SK-N-MC (cell line): ENCODE measurements around the gene CGNL1.

ENCODE experiments used
- DNase-seq: peaks from one replicate; pipeline ENCODE4 v3.0.0-alpha.2; 2011; ENCODE audit warnings: low read depth, low spot score
- H3K27ac ChIP-seq: fragments of 200-600 bp; sonication (generic); 2 replicates; pipeline ENCODE4 v1.5.1; 2016; ENCODE audit warnings: mixed run types
- H3K36me3 ChIP-seq: fragments of 200-600 bp; sonication (generic); 2 replicates; pipeline ENCODE4 v1.6.1; 2017; ENCODE audit warnings: antibody characterized with exemption, low read length, mixed read lengths; ENCODE audit not compliant: insufficient read depth
- H3K4me3 ChIP-seq: fragments of 200-600 bp; sonication (generic); 2 replicates; pipeline ENCODE4 v1.5.1; 2016
- H3K9ac ChIP-seq: fragments of 200-600 bp; sonication (generic); 2 replicates; pipeline ENCODE4 v1.8.0; 2017; ENCODE audit warnings: mixed run types, mixed read lengths; ENCODE audit not compliant: insufficient read length
- H3K9me3 ChIP-seq: fragments of 200-600 bp; sonication (generic); 2 replicates; pipeline ENCODE4 v1.6.1; 2017; ENCODE audit warnings: low read depth, mild to moderate bottlenecking, antibody characterized with exemption, low read length, moderate library complexity, mixed read lengths
- EZH2 ChIP-seq: fragments of 200-600 bp; sonication (generic); IDR thresholded peaks from one replicate; pipeline ENCODE4 v1.6.1; 2017; ENCODE audit warnings: antibody characterized with exemption
- FOXP2 ChIP-seq: optimal IDR thresholded peaks from 2 replicates; pipeline ENCODE3; 2011; ENCODE audit warnings: mild to moderate bottlenecking, moderate library complexity; ENCODE audit not compliant: insufficient read depth; ENCODE audit errors: extremely low read length, control extremely low read depth
- POLR2AphosphoS5 ChIP-seq: IDR thresholded peaks from 2 replicates; pipeline ENCODE4 v1.6.1; 2012; ENCODE audit warnings: mild to moderate bottlenecking, low read depth, low read length, borderline replicate concordance

CGNL1 gene

DNA sequence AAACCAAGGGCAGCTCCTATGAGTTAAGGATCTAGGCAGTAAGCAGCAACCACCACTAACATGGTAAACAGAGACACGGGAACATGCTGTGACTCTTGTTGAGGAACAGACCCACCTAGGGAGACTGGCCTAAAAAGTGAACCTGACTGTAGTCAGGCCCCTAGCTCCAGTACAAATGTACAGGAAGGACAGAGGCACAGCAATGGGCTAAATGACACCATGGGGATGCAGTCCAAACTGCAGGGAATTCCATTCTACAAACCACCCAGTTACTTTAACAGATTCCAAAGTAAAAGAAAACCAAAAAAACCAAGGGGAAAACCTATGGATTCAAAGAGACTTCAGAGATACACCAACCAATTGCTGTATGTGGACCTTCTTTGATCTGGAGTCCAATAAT lies 28.2 kb upstream of the CGNL1 start:
- H3K36me3 ChIP-seq, result no peaks in the 10 kb centered on the region
- no peak overlapping the region for H3K27ac ChIP-seq
- no peak overlapping the region for H3K4me3 ChIP-seq
- no peaks in the 10 kb centered on the region for H3K9me3 ChIP-seq
- no peak for TF ChIP-seq FOXP2
- no peak for TF ChIP-seq EZH2
- no peak for TF ChIP-seq POLR2AphosphoS5
- H3K9ac ChIP-seq, result no peak overlapping the region
- no peak for DNase-seq

DNA sequence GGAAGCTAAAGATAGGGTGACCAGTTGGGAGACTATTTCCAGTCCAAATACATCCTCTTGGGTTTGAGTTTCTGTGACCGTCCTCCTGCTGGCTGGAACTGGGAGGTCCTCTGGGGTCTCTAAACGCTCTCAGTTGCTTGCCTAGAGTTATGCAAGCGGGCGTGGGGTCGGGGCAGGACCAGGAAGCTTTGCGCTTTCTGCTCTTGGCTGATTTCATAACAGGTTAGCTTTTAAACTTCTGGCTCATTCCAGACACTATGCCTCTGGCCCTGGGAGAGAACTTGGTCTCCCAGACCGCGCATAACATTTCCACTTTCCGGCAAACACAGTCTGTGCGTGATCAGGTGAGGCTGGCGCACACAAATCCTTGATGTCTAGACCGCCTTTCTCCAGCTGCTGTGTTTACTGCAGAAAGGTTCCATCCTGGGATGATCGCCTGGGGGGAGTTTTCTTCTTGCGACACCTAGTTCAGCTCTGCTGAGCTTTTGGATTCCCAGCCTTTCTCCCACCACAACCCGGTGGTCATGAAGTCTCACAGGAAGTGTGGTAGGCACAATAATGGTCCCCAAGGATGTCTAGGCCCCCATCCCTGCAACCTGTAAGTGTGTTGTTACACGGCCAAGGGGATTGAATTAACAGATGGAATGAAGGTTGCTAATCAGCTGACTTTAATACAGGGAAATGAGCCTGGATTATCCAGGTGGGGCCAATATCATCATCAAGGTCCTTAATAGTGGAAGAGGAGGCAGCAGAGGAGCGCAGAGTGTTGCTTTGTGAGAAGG lies 23.6 kb upstream of the CGNL1 start:
- Histone ChIP-seq H3K27ac (no peak overlapping the region), H3K9ac (no peak overlapping the region), H3K36me3 (no peaks in the 10 kb centered on the region), H3K9me3 (no peaks in the 10 kb centered on the region), H3K4me3 (no peak overlapping the region)
- no peak for DNase-seq
- no peak for TF ChIP-seq FOXP2
- TF ChIP-seq EZH2, result no peak
- TF ChIP-seq POLR2AphosphoS5, result no peak

DNA sequence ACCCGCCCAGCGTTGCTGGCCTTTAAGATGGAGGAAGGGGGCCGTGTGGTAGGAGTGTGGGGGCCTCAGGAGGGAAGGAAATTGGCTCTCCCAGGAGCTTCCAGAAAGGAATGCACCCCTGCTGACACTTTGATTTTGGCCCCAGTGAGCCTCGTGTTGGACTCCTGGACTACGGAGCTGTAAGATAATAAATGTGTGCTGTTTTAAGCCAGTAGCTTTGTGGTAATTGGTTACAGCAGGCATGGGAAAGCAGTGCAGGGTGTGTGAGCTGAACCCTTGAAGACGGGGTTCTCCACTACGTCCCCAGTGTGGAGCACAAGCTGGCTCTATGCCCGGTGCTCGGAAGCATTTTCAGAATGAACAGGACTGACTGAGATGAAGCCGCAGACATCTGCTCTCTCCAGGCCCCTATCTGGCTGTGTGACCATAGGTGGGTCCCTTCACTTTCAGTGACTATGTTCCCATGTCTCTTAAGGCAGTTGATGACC lies 22.9 kb upstream of the CGNL1 start:
- H3K27ac ChIP-seq, result no peak overlapping the region
- no peak for DNase-seq
- H3K36me3 ChIP-seq, result no peaks in the 10 kb centered on the region
- no peak for TF ChIP-seq POLR2AphosphoS5
- H3K4me3 ChIP-seq, result no peak overlapping the region
- no peaks in the 10 kb centered on the region for H3K9me3 ChIP-seq
- no peak overlapping the region for H3K9ac ChIP-seq

DNA sequence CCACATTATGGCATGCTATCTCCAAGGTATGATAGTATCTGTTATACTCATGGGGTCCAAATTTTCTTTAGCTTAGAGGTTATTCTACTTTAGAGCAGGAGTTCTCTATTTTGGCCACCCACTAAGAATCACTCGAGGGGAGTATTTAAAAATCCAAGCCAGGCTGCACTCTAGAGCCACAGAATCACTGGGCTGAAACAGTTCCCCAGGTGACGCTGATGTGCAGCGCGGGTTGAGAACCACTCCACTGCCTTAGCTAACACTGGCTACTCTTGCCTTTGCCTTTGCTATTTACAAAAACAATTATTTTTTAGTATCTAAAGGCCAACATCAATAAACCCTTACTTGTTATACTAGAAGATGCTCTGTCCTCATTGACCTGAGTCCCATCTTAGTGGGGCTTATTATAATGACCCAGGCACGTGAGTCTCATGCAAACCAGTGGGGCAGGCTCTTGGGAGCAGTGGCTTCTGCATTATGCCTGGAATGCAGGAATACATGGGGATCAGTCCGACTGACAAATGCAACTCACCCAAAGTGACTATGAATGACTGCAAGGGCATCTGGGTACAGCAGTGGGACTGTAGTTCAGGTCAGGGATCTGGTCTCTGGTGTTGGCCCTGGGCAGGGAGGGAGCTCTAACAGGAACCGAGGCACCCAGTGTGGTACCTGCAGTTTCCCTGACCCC lies 21.7 kb upstream of the CGNL1 start:
- Histone ChIP-seq H3K4me3 (no peak overlapping the region), H3K9me3 (no peaks in the 10 kb centered on the region), H3K27ac (no peak overlapping the region), H3K36me3 (no peaks in the 10 kb centered on the region), H3K9ac (no peak overlapping the region)
- DNase-seq, result no peak
- TF ChIP-seq FOXP2 (no peak), EZH2 (no peak), POLR2AphosphoS5 (no peak)

DNA sequence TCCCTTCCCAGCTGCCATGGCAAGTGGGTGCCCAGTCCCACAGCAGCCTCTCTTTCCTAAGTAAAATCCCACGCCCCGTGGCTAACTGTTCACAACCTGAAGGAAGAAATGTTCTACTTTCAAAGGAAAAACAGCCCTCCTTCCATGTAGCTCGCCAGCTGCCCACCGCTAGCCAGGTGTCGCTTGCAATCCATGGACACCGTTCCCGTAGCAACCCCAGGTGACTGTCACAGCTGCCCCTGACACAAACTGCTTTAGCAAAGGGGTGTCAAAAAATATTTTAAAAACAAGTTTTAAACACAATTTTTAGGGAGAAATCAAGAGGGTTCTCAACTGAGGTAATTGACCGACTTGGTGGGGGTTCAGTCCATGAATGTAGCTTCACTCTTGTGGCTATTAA lies 21.0 kb upstream of the CGNL1 start:
- Histone ChIP-seq H3K36me3 (no peaks in the 10 kb centered on the region), H3K4me3 (no peak overlapping the region), H3K27ac (no peak overlapping the region), H3K9me3 (no peaks in the 10 kb centered on the region), H3K9ac (no peak overlapping the region)
- TF ChIP-seq EZH2, result no peak
- no peak for TF ChIP-seq FOXP2
- no peak for TF ChIP-seq POLR2AphosphoS5
- DNase-seq, result no peak

DNA sequence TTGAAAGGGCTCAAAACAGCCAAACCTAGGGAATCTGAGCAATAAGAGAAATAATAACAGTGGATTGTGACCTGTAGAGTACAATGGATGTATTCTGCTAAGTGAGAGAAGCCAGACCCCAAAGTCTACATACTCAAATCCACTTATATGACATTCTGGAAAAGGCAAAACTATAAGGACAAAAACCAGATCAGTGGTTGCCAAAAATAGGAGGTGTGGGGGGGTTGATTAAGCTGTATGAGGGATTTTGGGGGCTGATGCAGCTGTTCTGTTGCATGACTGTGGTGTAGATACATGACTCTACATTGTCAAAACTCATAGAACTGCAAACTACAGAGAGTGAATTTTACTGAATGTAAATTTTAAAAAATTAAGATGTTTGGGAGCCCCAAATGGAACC lies 20.1 kb upstream of the CGNL1 start:
- no peak overlapping the region for H3K27ac ChIP-seq
- no peaks in the 10 kb centered on the region for H3K36me3 ChIP-seq
- TF ChIP-seq EZH2 (no peak), POLR2AphosphoS5 (no peak), FOXP2 (no peak)
- H3K4me3 ChIP-seq, result no peak overlapping the region
- H3K9me3 ChIP-seq, result no peaks in the 10 kb centered on the region
- no peak for DNase-seq
- no peak overlapping the region for H3K9ac ChIP-seq

DNA sequence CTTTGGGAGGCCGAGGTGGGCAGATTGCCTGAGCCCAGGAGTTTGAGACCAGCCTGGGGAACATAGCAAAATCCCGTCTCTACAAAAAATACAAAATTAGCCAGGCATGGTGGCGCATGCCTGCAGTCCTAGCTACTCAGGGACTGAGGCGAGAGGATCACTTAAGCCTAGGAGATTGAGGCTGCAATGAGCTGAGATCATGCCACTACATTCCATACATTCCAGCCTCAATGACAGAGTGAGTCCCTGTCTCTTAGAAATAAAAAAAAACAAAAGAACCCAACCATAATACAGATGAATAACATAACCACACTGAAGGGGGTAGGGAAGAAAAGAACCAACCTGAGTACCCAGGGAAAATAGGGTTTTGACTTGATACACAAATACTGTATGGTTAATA lies 19.7 kb upstream of the CGNL1 start:
- no peak overlapping the region for H3K27ac ChIP-seq

DNA sequence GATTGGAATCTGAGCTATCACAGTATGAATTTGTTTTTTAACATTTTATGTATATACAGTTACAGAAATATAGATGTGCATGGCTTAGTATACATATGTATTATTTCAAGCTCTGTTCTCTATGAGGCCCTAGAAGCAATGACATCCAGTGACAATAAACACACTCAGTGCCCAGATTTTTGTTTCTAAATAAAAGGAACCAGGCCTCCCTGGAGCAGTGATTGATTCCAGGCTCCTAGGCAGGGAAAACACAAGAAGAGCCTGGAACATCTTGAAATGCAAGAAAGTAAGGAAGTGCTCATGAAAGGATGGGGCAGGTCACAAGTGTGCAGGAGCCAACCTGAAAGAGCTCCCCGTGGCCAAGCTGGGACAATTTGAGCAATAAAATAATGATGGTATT lies 18.5 kb upstream of the CGNL1 start:
- Histone ChIP-seq H3K9ac (no peak overlapping the region), H3K36me3 (no peaks in the 10 kb centered on the region), H3K9me3 (no peaks in the 10 kb centered on the region), H3K4me3 (no peak overlapping the region), H3K27ac (no peak overlapping the region)
- no peak for DNase-seq
- no peak for TF ChIP-seq POLR2AphosphoS5
- no peak for TF ChIP-seq EZH2
- no peak for TF ChIP-seq FOXP2

More for the DNA sequence above, 19.7 kb upstream of the CGNL1 start:
- no peak overlapping the region for H3K4me3 ChIP-seq
- H3K9ac ChIP-seq, result no peak overlapping the region
- H3K9me3 ChIP-seq, result no peaks in the 10 kb centered on the region
- DNase-seq, result no peak
- H3K36me3 ChIP-seq, result no peaks in the 10 kb centered on the region
- no peak for TF ChIP-seq EZH2
- TF ChIP-seq POLR2AphosphoS5, result no peak
- TF ChIP-seq FOXP2, result no peak

DNA sequence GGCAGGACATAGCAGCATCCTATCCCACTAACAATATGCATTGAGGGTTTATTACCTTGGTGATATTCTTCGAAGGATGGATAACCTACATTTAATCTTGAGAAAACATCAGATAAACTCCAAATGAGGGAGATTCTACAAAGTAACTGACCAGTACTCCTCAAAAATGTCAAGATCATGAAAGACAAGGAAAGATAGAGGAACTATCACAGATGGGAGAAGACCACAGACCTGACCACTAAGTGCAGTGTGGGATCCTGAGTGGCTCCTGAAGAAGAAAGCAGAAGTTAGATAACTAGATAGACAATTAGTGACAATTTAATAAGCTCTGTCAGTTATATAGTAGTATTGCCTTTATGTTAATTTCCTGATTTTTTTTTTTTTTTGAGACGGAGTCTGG lies 17.7 kb upstream of the CGNL1 start:
- Histone ChIP-seq H3K9me3 (no peaks in the 10 kb centered on the region), H3K36me3 (no peaks in the 10 kb centered on the region), H3K4me3 (no peak overlapping the region), H3K9ac (no peak overlapping the region), H3K27ac (no peak overlapping the region)
- no peak for DNase-seq
- TF ChIP-seq POLR2AphosphoS5 (no peak), EZH2 (no peak), FOXP2 (no peak)
